A549 (cell line): ENCODE results near the gene NEMF. TPM values are rescaled to one million over a fixed set of nuclear protein-coding genes. Genes with fewer than 3 reads are reported as not detected.

Experiments
- ATAC-seq, 2 experiments: fragments of 200-7000 bp in 1 of 2; fragments of >200 bp in 1 of 2; cut with Nextera tagmentation in 1 of 2; cut with Tn5 transposase in 1 of 2; 3 replicates each; pipeline versions ENCODE4 v1.8.0 to v1.9.1; 2018 to 2020; ENCODE audit warnings: mild to moderate bottlenecking in 1 of 2, moderate library complexity in 1 of 2
- CTCF ChIA-PET: fragments of 300-600 bp; sonication (Branson Sonifier 250); formaldehyde crosslinking; extraction: SDS; loops from one replicate; lab custom pipeline; 2021; ENCODE audit warnings: antibody characterized with exemption, inconsistent platforms; lab: Yijun Ruan, JAX
- POLR2A ChIA-PET: fragments of 350-600 bp; formaldehyde crosslinking; extraction: SDS; loops from one replicate; lab custom pipeline; 2021; ENCODE audit warnings: antibody characterized with exemption, inconsistent platforms; lab: Yijun Ruan, JAX
- DNase-seq, 2 experiments: peaks; one replicate each; pipeline versions ENCODE4 v3.0.0 to v3.0.0-alpha.2; 2011 to 2016; ENCODE audit warnings: low read depth in 1 of 2, low spot score in 1 of 2
- FAIRE-seq: peaks from 2 replicates; lab custom pipeline; 2011; peaks lifted over from hg19 to GRCh38; lab: Jason Lieb, UNC
- H3K27ac ChIP-seq, 2 experiments: fragments of >200 bp; sonication (Bioruptor Twin); formaldehyde crosslinking; 3 replicates each; pipeline ENCODE4 v1.5.1; 2016 to 2017
- H3K4me1 ChIP-seq: fragments of >200 bp; sonication (Bioruptor Twin); formaldehyde crosslinking; 3 replicates; pipeline ENCODE4 v1.6.1; 2016
- H3K4me2 ChIP-seq: fragments of >200 bp; sonication (Bioruptor Twin); formaldehyde crosslinking; 3 replicates; pipeline ENCODE4 v1.6.1; 2016
- H3K4me3 ChIP-seq: fragments of >200 bp; sonication (Bioruptor Twin); formaldehyde crosslinking; 3 replicates; pipeline ENCODE4 v1.5.1; 2016
- H3K9me3 ChIP-seq: fragments of >200 bp; sonication (Bioruptor Twin); formaldehyde crosslinking; 3 replicates; pipeline ENCODE4 v1.6.1; 2016
- E2F6 ChIP-seq: IDR thresholded peaks from 2 replicates; pipeline ENCODE4 v1.6.1; 2012; ENCODE audit warnings: low read depth, borderline replicate concordance
- EHF ChIP-seq: fragments of 250-450 bp; sonication (Bioruptor Pico); IDR thresholded peaks from 2 replicates; pipeline ENCODE4 v1.5.0; 2020; ENCODE audit warnings: mild to moderate bottlenecking
- EHMT2 ChIP-seq: fragments of 200-600 bp; sonication (generic); IDR thresholded peaks from 2 replicates; pipeline ENCODE4 v1.6.1; 2016; ENCODE audit warnings: antibody characterized with exemption, low read depth, mild to moderate bottlenecking, moderate library complexity
- EP300 ChIP-seq, 2 experiments: fragments of >200 bp; sonication (Bioruptor Twin); formaldehyde crosslinking; IDR thresholded peaks; 2 replicates in 1 of 2; 3 replicates in 1 of 2; pipeline ENCODE4 v1.6.1; 2016 to 2017
- FOSB ChIP-seq: fragments of 250-450 bp; sonication (Bioruptor Pico); IDR thresholded peaks from 2 replicates; pipeline ENCODE4 v1.5.0; 2020; ENCODE audit warnings: mild to moderate bottlenecking, moderate library complexity
- FOSL2 ChIP-seq, 2 experiments: fragments of 450-650 bp in 1 of 2; fragments of >200 bp in 1 of 2; sonication (Bioruptor Twin) in 1 of 2; formaldehyde crosslinking; IDR thresholded peaks; 2 replicates each; pipeline versions ENCODE4 v1.5.0 to v1.6.1; 2016 to 2020; ENCODE audit warnings: mild to moderate bottlenecking in 1 of 2, moderate library complexity in 1 of 2
- FOXS1 ChIP-seq: fragments of 250-450 bp; sonication (Bioruptor Pico); IDR thresholded peaks from 2 replicates; pipeline ENCODE4 v1.5.0; 2020; ENCODE audit warnings: mild to moderate bottlenecking, moderate library complexity
- HMGXB4 ChIP-seq: fragments of 250-450 bp; sonication (Bioruptor Pico); IDR thresholded peaks from 2 replicates; pipeline ENCODE4 v1.5.0; 2021; ENCODE audit warnings: mild to moderate bottlenecking, moderate library complexity, borderline replicate concordance
- JUN ChIP-seq, 2 experiments: fragments of >200 bp; sonication (Bioruptor Twin); formaldehyde crosslinking; IDR thresholded peaks; 2 replicates in 1 of 2; 3 replicates in 1 of 2; pipeline ENCODE4 v1.6.1; 2016 to 2017
- KDM5A ChIP-seq: fragments of 200-600 bp; sonication (generic); IDR thresholded peaks from 2 replicates; pipeline ENCODE4 v1.6.1; 2016; ENCODE audit warnings: antibody characterized with exemption, mild to moderate bottlenecking
- MYC ChIP-seq: IDR thresholded peaks from 2 replicates; pipeline ENCODE4 v1.6.1; 2012; ENCODE audit warnings: mild to moderate bottlenecking, inconsistent platforms, low read length, improper control_type of control experiment, borderline replicate concordance
- NR3C1 ChIP-seq: fragments of >200 bp; sonication (Bioruptor Twin); formaldehyde crosslinking; IDR thresholded peaks from 3 replicates; pipeline ENCODE4 v1.6.1; 2017
- PHF8 ChIP-seq: fragments of 200-600 bp; sonication (generic); IDR thresholded peaks from 2 replicates; pipeline ENCODE4 v1.6.1; 2016; ENCODE audit warnings: low read depth, mild to moderate bottlenecking, antibody characterized with exemption, moderate library complexity, borderline replicate concordance
- POLR2A ChIP-seq: IDR thresholded peaks from 2 replicates; pipeline ENCODE4 v1.6.1; 2012; ENCODE audit warnings: mild to moderate bottlenecking, low read length
- RNF2 ChIP-seq: fragments of 200-600 bp; sonication (generic); IDR thresholded peaks from 2 replicates; pipeline ENCODE4 v1.6.1; 2016; ENCODE audit warnings: low read depth, mild to moderate bottlenecking, antibody characterized with exemption, moderate library complexity, borderline replicate concordance
- SMC3 ChIP-seq: fragments of >200 bp; sonication (Bioruptor Twin); formaldehyde crosslinking; IDR thresholded peaks from 3 replicates; pipeline ENCODE4 v1.6.1; 2018; ENCODE audit warnings: inconsistent platforms
- SREBF2 ChIP-seq: fragments of 450-650 bp; IDR thresholded peaks from 2 replicates; pipeline ENCODE4 v1.6.1; 2014; ENCODE audit warnings: mild to moderate bottlenecking, moderate library complexity
- TFCP2L1 ChIP-seq: fragments of 250-450 bp; sonication (Bioruptor Pico); IDR thresholded peaks from 2 replicates; pipeline ENCODE4 v1.5.0; 2021; ENCODE audit warnings: mild to moderate bottlenecking
- ZSCAN20 ChIP-seq: fragments of 250-450 bp; sonication (Bioruptor Pico); IDR thresholded peaks from 2 replicates; pipeline ENCODE4 v1.8.0; 2022; ENCODE audit warnings: mild to moderate bottlenecking, moderate library complexity
- WGBS: methylation state at CpG from one replicate; pipeline ENCODE4 v1.1.6; 2017; ENCODE audit errors: missing lambda C conversion rate; 5-methylcytosine and 5-hydroxymethylcytosine counted together
- polyA plus RNA-seq, 4 experiments: library from polyadenylated mRNA; depleted of rRNA in 3 of 4; stranded (reverse); fragments of >200 nt; fragmentation: RNase III in 1 of 4; extraction: RNeasy Plus Mini Kit Qiagen cat#74134 plus additional on column Dnase treatment in 1 of 4; gene quantifications; 2 replicates in 3 of 4; 3 replicates in 1 of 4; pipeline ENCODE4 v1.2.3, GENCODE V29; 2011 to 2017
- TF ChIP-seq, protein P1 (sequence below): IDR thresholded peaks from 2 replicates; pipeline ENCODE4 v1.6.1; 2012
- TF ChIP-seq, protein P2 (sequence below): fragments of >200 bp; sonication (Bioruptor Twin); formaldehyde crosslinking; IDR thresholded peaks from 3 replicates; pipeline ENCODE4 v1.5.1; 2016

NEMF gene
- polyA plus RNA-seq, 2 of the 4 experiments (the other 2 are of a cell fraction), result 58.3 to 59.6 TPM

DNA sequence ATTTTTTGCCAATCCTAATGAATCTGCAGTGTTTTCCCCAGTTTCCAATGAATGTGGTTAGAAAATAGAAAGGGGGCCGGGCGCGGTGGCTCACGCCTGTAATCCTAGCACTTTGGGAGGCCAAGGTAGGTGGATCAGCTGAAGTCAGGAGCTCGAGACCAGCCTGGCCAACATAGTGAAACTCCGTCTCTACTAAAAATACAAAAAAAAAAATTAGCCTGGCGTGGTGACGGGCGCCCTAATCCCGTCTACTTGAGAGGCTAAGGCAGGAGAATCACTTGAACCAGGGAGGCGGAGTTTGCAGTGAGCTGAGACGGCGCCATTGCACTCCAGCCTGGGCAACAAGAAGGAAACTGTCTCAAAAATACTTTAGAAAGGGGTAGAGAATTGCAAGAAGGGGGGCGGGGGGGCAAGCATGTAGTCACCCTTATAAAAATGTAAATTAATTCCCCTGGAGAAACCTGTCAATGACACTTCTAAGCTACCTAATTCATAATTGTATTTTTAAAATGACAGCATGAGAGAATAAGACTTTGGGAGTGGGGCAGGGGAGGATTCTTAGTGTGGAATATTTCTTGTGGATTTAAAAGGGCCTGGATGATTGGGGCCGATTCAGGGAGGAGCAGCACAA lies 82.9 kb downstream of the NEMF start (continued):
- no peak for TF ChIP-seq MYC
- no peak for TF ChIP-seq FOXS1
- TF ChIP-seq SREBF2, result no peak
- no peak for TF ChIP-seq RNF2
- no peak for TF ChIP-seq ZSCAN20 (CRISPR knock-in tag)

DNA sequence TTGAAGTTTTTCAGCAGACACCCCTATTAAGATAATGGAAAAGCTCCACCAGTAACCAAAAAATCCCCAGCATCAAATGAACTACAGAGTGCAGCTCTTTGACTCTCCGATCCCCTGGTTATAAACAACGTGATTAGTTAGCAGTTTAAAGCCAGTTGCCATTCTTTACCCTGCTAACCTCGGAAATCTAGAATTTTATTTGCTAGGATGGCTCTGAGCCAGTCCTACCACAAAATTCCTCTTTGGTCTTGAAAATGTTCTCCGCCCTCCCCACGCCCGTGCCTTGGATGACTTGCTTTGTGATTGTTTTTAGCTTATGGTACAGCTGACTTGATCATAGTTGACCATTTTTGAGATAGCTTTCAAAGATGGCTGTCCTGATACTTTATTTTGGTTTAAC lies 83.4 kb downstream of the NEMF start:
- H3K4me2 ChIP-seq, result peak overlapping the region; percentile 99
- FAIRE-seq (no peak), ATAC-seq (no peak), DNase-seq (no peak)
- H3K27ac ChIP-seq, result peak overlapping the region; percentile 94 to 96
- peaks cover 33% of the 10 kb centered on the region for H3K4me1 ChIP-seq
- 4% methylated on average over 6 of the region's 6 CpGs for WGBS
- TF ChIP-seq EP300 (IDR thresholded peaks at IDR 0.05) (no peak), EHMT2 (no peak), FOSL2 (IDR thresholded peaks at IDR 0.05) (no peak), FOSL2 (CRISPR knock-in tag; IDR thresholded peaks at IDR 0.05) (no peak)
- peak overlapping the region; percentile 93 for H3K4me3 ChIP-seq
- CTCF ChIA-PET, result interaction anchor here (2.2 to 6.3 kb wide), 4 partner anchors 12 to 135 kb away, joined by 5 to 38 read pairs (median 12); partner anchors contain the start of gene DNAAF2
- H3K9me3 ChIP-seq, result no peaks in the 10 kb centered on the region
- POLR2A ChIA-PET, result interaction anchor here (1.3 to 2.9 kb wide), 6 partner anchors 11 to 148 kb away, joined by 3 to 43 read pairs (median 16); partner anchors contain the start of genes DNAAF2, KLHDC1, MGAT2 and NEMF

GRCh38 chr14:49768301-49769121 lies 84.1 kb downstream of the NEMF start:
- H3K4me2 ChIP-seq, result peak overlapping the region; percentile 99
- H3K4me3 ChIP-seq, result peak overlapping the region; percentile 93
- H3K4me1 ChIP-seq, result peaks cover 33% of the 10 kb centered on the region
- no peaks in the 10 kb centered on the region for H3K9me3 ChIP-seq
- DNase-seq (peak; percentile 13 to 81), FAIRE-seq (no peak), ATAC-seq (peak; percentile 57 to 66)
- ChIA-PET POLR2A (interaction anchor here (1.0 to 2.9 kb wide), 12 partner anchors 8 to 182 kb away, joined by 3 to 43 read pairs (median 6); partner anchors contain the start of genes DNAAF2, KLHDC1, MGAT2 and NEMF), CTCF (interaction anchor here (0.6 to 6.3 kb wide), 15 partner anchors 8 to 207 kb away, joined by 3 to 38 read pairs (median 5); partner anchors contain the start of genes DNAAF2 and POLE2)
- TF ChIP-seq JUN (IDR thresholded peaks at IDR 0.05) (0 out of 5 replicates have a peak, but pooled peaks of 1 of the 2 experiments have one; percentile 47), KDM5A (0 out of 2 replicates have a peak, but pooled peaks have one; percentile 21), RNF2 (no peak), POLR2A (peak; percentile 8; the same call in 1 of the 2 replicates), TFCP2L1 (CRISPR knock-in tag) (no peak), NR3C1 (no peak), EHF (CRISPR knock-in tag) (no peak), SREBF2 (no peak), MYC (peak; percentile 46; the same call in 1 of the 2 replicates), PHF8 (peak; percentile 23; the same call in 1 of the 2 replicates)
- TF ChIP-seq, protein P1, sequence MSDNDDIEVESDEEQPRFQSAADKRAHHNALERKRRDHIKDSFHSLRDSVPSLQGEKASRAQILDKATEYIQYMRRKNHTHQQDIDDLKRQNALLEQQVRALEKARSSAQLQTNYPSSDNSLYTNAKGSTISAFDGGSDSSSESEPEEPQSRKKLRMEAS, result peak; percentile 27; the same call in 1 of the 2 replicates
- WGBS, result 1% methylated on average over 59 of the region's 67 CpGs
- peak overlapping the region; percentile 94 to 96 for H3K27ac ChIP-seq

GRCh38 chr14:49767571-49768300 lies 84.9 kb downstream of the NEMF start, which contains the start of gene KLHDC2:
Gene KLHDC2, plus strand, starts transcription at chr14:49768153. Its CDS starts 316 bp downstream, at chr14:49768469.
- FAIRE-seq, result no peak
- TF ChIP-seq PHF8, result peak; percentile 60; the same call in 1 of the 2 replicates
- TF ChIP-seq SMC3, result no peak; the same call in 1 of the 3 replicates
- TF ChIP-seq, protein P2, sequence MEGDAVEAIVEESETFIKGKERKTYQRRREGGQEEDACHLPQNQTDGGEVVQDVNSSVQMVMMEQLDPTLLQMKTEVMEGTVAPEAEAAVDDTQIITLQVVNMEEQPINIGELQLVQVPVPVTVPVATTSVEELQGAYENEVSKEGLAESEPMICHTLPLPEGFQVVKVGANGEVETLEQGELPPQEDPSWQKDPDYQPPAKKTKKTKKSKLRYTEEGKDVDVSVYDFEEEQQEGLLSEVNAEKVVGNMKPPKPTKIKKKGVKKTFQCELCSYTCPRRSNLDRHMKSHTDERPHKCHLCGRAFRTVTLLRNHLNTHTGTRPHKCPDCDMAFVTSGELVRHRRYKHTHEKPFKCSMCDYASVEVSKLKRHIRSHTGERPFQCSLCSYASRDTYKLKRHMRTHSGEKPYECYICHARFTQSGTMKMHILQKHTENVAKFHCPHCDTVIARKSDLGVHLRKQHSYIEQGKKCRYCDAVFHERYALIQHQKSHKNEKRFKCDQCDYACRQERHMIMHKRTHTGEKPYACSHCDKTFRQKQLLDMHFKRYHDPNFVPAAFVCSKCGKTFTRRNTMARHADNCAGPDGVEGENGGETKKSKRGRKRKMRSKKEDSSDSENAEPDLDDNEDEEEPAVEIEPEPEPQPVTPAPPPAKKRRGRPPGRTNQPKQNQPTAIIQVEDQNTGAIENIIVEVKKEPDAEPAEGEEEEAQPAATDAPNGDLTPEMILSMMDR, result peak; percentile 62
- TF ChIP-seq E2F6, result peak; percentile 67; the same call in 1 of the 2 replicates
- no peak for TF ChIP-seq FOSB (CRISPR knock-in tag)
- TF ChIP-seq HMGXB4 (CRISPR knock-in tag), result peak; percentile 35; the same call in 1 of the 2 replicates
- TF ChIP-seq, protein P1, result peak; percentile 78

More at GRCh38 chr14:49767571-49768300, 84.9 kb downstream of the NEMF start, which contains the start of gene KLHDC2:
- Histone ChIP-seq H3K27ac (peak within 1 kb of the TSS; percentile 94 to 96), H3K9me3 (no peaks in the 10 kb centered on the region), H3K4me1 (peaks cover 33% of the 10 kb centered on the region), H3K4me2 (peak within 1 kb of the TSS; percentile 99), H3K4me3 (peak within 1 kb of the TSS; percentile 93)
- CTCF ChIA-PET, result interaction anchor here (0.6 to 6.3 kb wide), 20 partner anchors 8 to 323 kb away, joined by 3 to 38 read pairs (median 4); partner anchors contain the start of genes DNAAF2 and POLE2
- DNase-seq (peak; percentile 65 to 91), ATAC-seq (peak; percentile 85 to 87)
- POLR2A ChIA-PET, result interaction anchor here (0.6 to 2.9 kb wide), 20 partner anchors 9 to 1019 kb away, joined by 3 to 43 read pairs (median 5); partner anchors contain the start of genes DNAAF2, KLHDC1, MGAT2 and NEMF
- 1% methylated on average over 57 of the region's 86 CpGs for WGBS
